Activated CD8-positive, alpha-beta T cell treated with anti-CD3 and anti-CD28 coated beads for 36 hours (primary cell): ENCODE results near the gene COL6A2. TPM values are rescaled to one million over a fixed set of nuclear protein-coding genes. Genes with fewer than 3 reads are reported as not detected.

ENCODE experiments used
- ATAC-seq: fragments of 200-7000 bp; cut with Tn5 transposase; one replicate; pipeline ENCODE4 v1.10.0; 2021; ENCODE audit warnings: mild to moderate bottlenecking, moderate library complexity
- CTCF ChIA-PET: fragments of 350-600 bp; sonication (Branson Sonifier 250); formaldehyde crosslinking; loops from one replicate; lab custom pipeline; 2021; ENCODE audit warnings: antibody characterized with exemption; lab: Charles Lee
- POLR2A ChIA-PET: fragments of 350-600 bp; sonication (Branson Sonifier 250); formaldehyde crosslinking; loops from one replicate; lab custom pipeline; 2021; ENCODE audit warnings: antibody characterized with exemption; lab: Charles Lee
- DNase-seq: peaks from one replicate; pipeline ENCODE4 v3.0.0-alpha.2; 2020
- H3K27ac Mint-ChIP-seq: one replicate; pipeline ENCODE4 v1.8.0; 2021; ENCODE audit warnings: mild to moderate bottlenecking, mixed read lengths
- H3K27me3 Mint-ChIP-seq: one replicate; pipeline ENCODE4 v1.8.0; 2021; ENCODE audit warnings: mixed read lengths
- H3K36me3 Mint-ChIP-seq: one replicate; pipeline ENCODE4 v1.8.0; 2021; ENCODE audit warnings: low read depth, mixed read lengths
- H3K4me1 Mint-ChIP-seq: one replicate; pipeline ENCODE4 v1.8.0; 2021; ENCODE audit warnings: low read depth, mixed read lengths
- H3K4me3 Mint-ChIP-seq: one replicate; pipeline ENCODE4 v1.8.0; 2021; ENCODE audit warnings: mild to moderate bottlenecking, moderate library complexity, mixed read lengths
- H3K9me3 Mint-ChIP-seq: one replicate; pipeline ENCODE4 v1.8.0; 2021; ENCODE audit warnings: mixed read lengths
- CTCF ChIP-seq: fragments of 200-600 bp; IDR thresholded peaks from one replicate; pipeline ENCODE4 v1.8.0; 2022; ENCODE audit warnings: antibody characterized with exemption, mild to moderate bottlenecking
- intact Hi-C: fragments of 100-400 bp; cut with micrococcal nuclease; formaldehyde crosslinking; loops from one replicate; pipeline ENCODE4 v1.10.0; 2022
- total RNA-seq, 2 experiments: library from RNA; stranded (reverse); gene quantifications; one replicate each; pipeline ENCODE4 v1.2.3, GENCODE V29; 2021

The COL6A2 gene
- total RNA-seq, 2 experiments from 2014 or later, result 25.0 to 25.3 TPM

- H3K9me3 Mint-ChIP-seq, result peaks cover 3% of the 10 kb centered on the region
- peaks cover 11% of the 10 kb centered on the region for H3K27me3 Mint-ChIP-seq
- DNase-seq (no peak), ATAC-seq (no peak)
- ChIA-PET CTCF (no interaction called here), POLR2A (no interaction called here)
- H3K4me3 Mint-ChIP-seq, result no peak overlapping the region
- H3K27ac Mint-ChIP-seq, result no peak overlapping the region
- no peaks in the 10 kb centered on the region for H3K36me3 Mint-ChIP-seq
- peaks cover 24% of the 10 kb centered on the region for H3K4me1 Mint-ChIP-seq
- no peak for TF ChIP-seq CTCF
- intact Hi-C loops, result no loop called here
These were observed 31.2 kb upstream of the COL6A2 start for GRCh38 chr21:46066591-46067331.

GRCh38 chr21:46067505-46068201 is 30.3 kb upstream of the COL6A2 start:
- intact Hi-C loops, result no loop called here
- Mint-ChIP-seq H3K36me3 (no peaks in the 10 kb centered on the region), H3K4me1 (peaks cover 24% of the 10 kb centered on the region), H3K27me3 (peaks cover 5% of the 10 kb centered on the region), H3K4me3 (no peak overlapping the region), H3K27ac (no peak overlapping the region), H3K9me3 (peaks cover 3% of the 10 kb centered on the region)
- CTCF ChIA-PET, result no interaction called here
- POLR2A ChIA-PET, result no interaction called here
- ATAC-seq (no peak), DNase-seq (no peak)
- no peak for TF ChIP-seq CTCF

- Mint-ChIP-seq H3K4me3 (no peak overlapping the region), H3K27me3 (peaks cover 5% of the 10 kb centered on the region), H3K9me3 (no peaks in the 10 kb centered on the region), H3K36me3 (no peaks in the 10 kb centered on the region), H3K4me1 (peaks cover 24% of the 10 kb centered on the region), H3K27ac (no peak overlapping the region)
- ATAC-seq (no peak), DNase-seq (no peak)
- intact Hi-C loops, result no loop called here
- TF ChIP-seq CTCF, result no peak
- ChIA-PET CTCF (no interaction called here), POLR2A (no interaction called here)
These were observed 29.3 kb upstream of the COL6A2 start for GRCh38 chr21:46068516-46069079.

- no peak for TF ChIP-seq CTCF
- intact Hi-C loops, result no loop called here
- H3K9me3 Mint-ChIP-seq, result no peaks in the 10 kb centered on the region
- ChIA-PET CTCF (no interaction called here), POLR2A (no interaction called here)
- peaks cover 24% of the 10 kb centered on the region for H3K4me1 Mint-ChIP-seq
- no peaks in the 10 kb centered on the region for H3K36me3 Mint-ChIP-seq
- no peak overlapping the region for H3K27ac Mint-ChIP-seq
- no peak overlapping the region for H3K4me3 Mint-ChIP-seq
- peaks cover 5% of the 10 kb centered on the region for H3K27me3 Mint-ChIP-seq
- DNase-seq, result no peak
- ATAC-seq, result no peak
These were observed 28.7 kb upstream of the COL6A2 start for GRCh38 chr21:46069166-46069565.

- Mint-ChIP-seq H3K27me3 (peaks cover 5% of the 10 kb centered on the region), H3K4me3 (no peak overlapping the region), H3K36me3 (no peaks in the 10 kb centered on the region), H3K4me1 (peaks cover 19% of the 10 kb centered on the region), H3K27ac (no peak overlapping the region), H3K9me3 (no peaks in the 10 kb centered on the region)
- intact Hi-C loops, result no loop called here
- no peak for TF ChIP-seq CTCF
- DNase-seq, result no peak
- POLR2A ChIA-PET, result no interaction called here
- CTCF ChIA-PET, result no interaction called here
- ATAC-seq, result no peak
These were observed 28.1 kb upstream of the COL6A2 start for GRCh38 chr21:46069719-46070279.
